Measurements from ENCODE around the gene DDX10. TPM values are rescaled to one million over a fixed set of nuclear protein-coding genes. Genes with fewer than 3 reads are reported as not detected.

DDX10 gene
- total RNA-seq, 1 experiment from 2014 or later, result 48.3 TPM

GRCh38 chr11:108680271-108680670 lies 15.4 kb downstream of the DDX10 start:
- H2BK120ac ChIP-seq (ENCODE audit: low read depth, low read length, poor library complexity, severe bottlenecking), result no peak overlapping the region
- H3K9ac ChIP-seq (ENCODE audit: extremely low read depth, insufficient read length, low read length), result no peak overlapping the region
- H3K14ac ChIP-seq (ENCODE audit: insufficient read depth, low read length), result no peak overlapping the region
- H3K27me3 ChIP-seq (ENCODE audit: insufficient read depth, low read length), result no peaks in the 10 kb centered on the region
- no peak for DNase-seq
- H4K91ac ChIP-seq (ENCODE audit: insufficient read length, low read depth, low read length), result no peak overlapping the region
- no peaks in the 10 kb centered on the region for H3K27me3 Mint-ChIP-seq (ENCODE audit: low read depth)
- H3K23ac ChIP-seq (ENCODE audit: insufficient read length, low read depth, low read length), result no peak overlapping the region
- H4K20me1 ChIP-seq (ENCODE audit: control insufficient read depth, insufficient read depth, insufficient read length), result no peaks in the 10 kb centered on the region
- no peak overlapping the region for H3K4me3 Mint-ChIP-seq
- no peak for TF ChIP-seq CTCF (conservative IDR thresholded peaks at IDR 0.05)
- H3K27ac Mint-ChIP-seq, result no peak overlapping the region
- no peak overlapping the region for H2BK20ac ChIP-seq (ENCODE audit: low read depth, low read length, poor library complexity, severe bottlenecking)
- H3K27ac ChIP-seq (ENCODE audit: insufficient read length, low read depth, low read length), result no peak overlapping the region
- peaks cover 0 to 2% of the 10 kb centered on the region in 2 experiments; a peak in 1 of 5 replicates for H3K9me3 Mint-ChIP-seq
- H3K36me3 Mint-ChIP-seq (ENCODE audit: insufficient read depth in 1 of 3, low read depth in 3 of 3), result peaks cover 23 to 62% (median 44%) of the 10 kb centered on the region in 3 experiments
- no peak overlapping the region for H3K4ac ChIP-seq (ENCODE audit: low read depth, low read length)
- no peaks in the 10 kb centered on the region for H3K23me2 ChIP-seq (ENCODE audit: insufficient read length, low read depth, low read length, poor library complexity, severe bottlenecking)
- H2BK15ac ChIP-seq (ENCODE audit: low read depth, low read length), result no peak overlapping the region
- no peak overlapping the region for H2BK12ac ChIP-seq (ENCODE audit: insufficient read length, low read depth, low read length)
- H3K9me3 ChIP-seq (ENCODE audit: control insufficient read depth, low read depth, low read length), result no peaks in the 10 kb centered on the region
- no peak overlapping the region for H2AFZ ChIP-seq (ENCODE audit: low read length)
- peaks cover 4% of the 10 kb centered on the region for H3K79me1 ChIP-seq (ENCODE audit: insufficient read depth, low read depth, low read length, poor library complexity, severe bottlenecking)
- no peak overlapping the region for H2BK5ac ChIP-seq (ENCODE audit: insufficient read length, low read length)
- H3K4me1 ChIP-seq (ENCODE audit: insufficient read depth, low read length), result no peaks in the 10 kb centered on the region
- WGBS (ENCODE audit: extremely low coverage, insufficient read length, low lambda C conversion rate), result no CpG with 5 or more reads among the region's 1 CpG
- no peak overlapping the region for H4K5ac ChIP-seq (ENCODE audit: insufficient read length, low read depth, low read length)
- H2AK5ac ChIP-seq (ENCODE audit: insufficient read length, low read length), result no peak overlapping the region
- no peaks in the 10 kb centered on the region for H3K4me1 Mint-ChIP-seq
- no peak overlapping the region for H3K18ac ChIP-seq (ENCODE audit: insufficient read length, low read depth, low read length)
- H3K79me2 ChIP-seq (ENCODE audit: insufficient read depth, low read length), result no peaks in the 10 kb centered on the region
- no peak overlapping the region for H3T11ph ChIP-seq (ENCODE audit: low read length)
- no peak overlapping the region for H3K56ac ChIP-seq (ENCODE audit: insufficient read length, low read depth, low read length)
- H3K4me2 ChIP-seq (ENCODE audit: insufficient read depth, insufficient read length, low read length), result no peak overlapping the region
- H4K8ac ChIP-seq (replicated peaks; ENCODE audit: insufficient read length, low read depth, low read length), result no peak overlapping the region
